Nephron progenitor cell (in vitro differentiated cells): ENCODE results near the gene TMEM18.

ENCODE experiments used
- DNase-seq: peaks from one replicate; pipeline ENCODE4 v3.0.0; 2021
- H3K27ac Mint-ChIP-seq: 2 replicates; pipeline ENCODE4 v1.8.0; 2021; ENCODE audit warnings: mild to moderate bottlenecking, moderate library complexity, mixed read lengths
- H3K27me3 Mint-ChIP-seq: 2 replicates; pipeline ENCODE4 v1.8.0; 2021; ENCODE audit warnings: mild to moderate bottlenecking, low read depth, mixed read lengths; ENCODE audit not compliant: poor library complexity
- H3K36me3 Mint-ChIP-seq: 2 replicates; pipeline ENCODE4 v1.8.0; 2021; ENCODE audit warnings: low read depth, mixed read lengths
- H3K4me1 Mint-ChIP-seq: 2 replicates; pipeline ENCODE4 v1.8.0; 2021; ENCODE audit warnings: mixed read lengths
- H3K4me3 Mint-ChIP-seq: 2 replicates; pipeline ENCODE4 v1.8.0; 2021; ENCODE audit warnings: mild to moderate bottlenecking, moderate library complexity, mixed read lengths
- H3K9me3 Mint-ChIP-seq: 2 replicates; pipeline ENCODE4 v1.8.0; 2021; ENCODE audit warnings: mild to moderate bottlenecking, moderate library complexity, mixed read lengths
- CTCF ChIP-seq: fragments of 200-600 bp; sonication (generic); IDR thresholded peaks from 2 replicates; pipeline ENCODE4 v1.5.0; 2021; ENCODE audit warnings: antibody characterized with exemption

TMEM18 gene

GRCh38 chr2:643761-644160, 33.4 kb downstream of the TMEM18 start:
- Mint-ChIP-seq H3K4me3 (no peak overlapping the region), H3K9me3 (no peaks in the 10 kb centered on the region), H3K27me3 (peaks cover 34% of the 10 kb centered on the region), H3K36me3 (no peaks in the 10 kb centered on the region), H3K27ac (no peak overlapping the region), H3K4me1 (peaks cover 10% of the 10 kb centered on the region)
- DNase-seq: no peak
- TF ChIP-seq CTCF: no peak

DNA sequence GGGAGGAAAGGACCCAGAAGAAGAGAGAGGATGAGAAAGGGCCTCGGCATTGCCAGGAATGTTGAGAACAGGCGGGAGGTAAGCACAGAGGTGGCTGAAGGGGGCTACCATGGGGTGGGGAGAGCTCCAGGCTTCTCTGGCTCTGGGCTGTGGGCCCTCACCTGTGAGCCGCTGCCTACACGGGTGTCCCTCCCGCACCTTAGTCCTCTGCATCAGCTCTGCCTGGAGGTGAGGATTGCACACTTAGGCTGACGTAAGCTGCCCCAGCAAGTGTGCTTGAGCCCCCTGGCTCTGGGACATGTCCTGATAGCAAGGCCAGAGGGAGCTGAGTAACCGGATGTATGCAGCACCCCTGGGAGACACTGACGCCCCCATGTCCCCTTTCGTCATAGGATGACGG, 33.9 kb downstream of the TMEM18 start:
- H3K4me3 Mint-ChIP-seq: no peak overlapping the region
- H3K9me3 Mint-ChIP-seq: no peaks in the 10 kb centered on the region
- no peaks in the 10 kb centered on the region for H3K36me3 Mint-ChIP-seq
- DNase-seq: no peak
- H3K27ac Mint-ChIP-seq: no peak overlapping the region
- peaks cover 34% of the 10 kb centered on the region for H3K27me3 Mint-ChIP-seq
- no peak for TF ChIP-seq CTCF
- peaks cover 8% of the 10 kb centered on the region for H3K4me1 Mint-ChIP-seq

DNA sequence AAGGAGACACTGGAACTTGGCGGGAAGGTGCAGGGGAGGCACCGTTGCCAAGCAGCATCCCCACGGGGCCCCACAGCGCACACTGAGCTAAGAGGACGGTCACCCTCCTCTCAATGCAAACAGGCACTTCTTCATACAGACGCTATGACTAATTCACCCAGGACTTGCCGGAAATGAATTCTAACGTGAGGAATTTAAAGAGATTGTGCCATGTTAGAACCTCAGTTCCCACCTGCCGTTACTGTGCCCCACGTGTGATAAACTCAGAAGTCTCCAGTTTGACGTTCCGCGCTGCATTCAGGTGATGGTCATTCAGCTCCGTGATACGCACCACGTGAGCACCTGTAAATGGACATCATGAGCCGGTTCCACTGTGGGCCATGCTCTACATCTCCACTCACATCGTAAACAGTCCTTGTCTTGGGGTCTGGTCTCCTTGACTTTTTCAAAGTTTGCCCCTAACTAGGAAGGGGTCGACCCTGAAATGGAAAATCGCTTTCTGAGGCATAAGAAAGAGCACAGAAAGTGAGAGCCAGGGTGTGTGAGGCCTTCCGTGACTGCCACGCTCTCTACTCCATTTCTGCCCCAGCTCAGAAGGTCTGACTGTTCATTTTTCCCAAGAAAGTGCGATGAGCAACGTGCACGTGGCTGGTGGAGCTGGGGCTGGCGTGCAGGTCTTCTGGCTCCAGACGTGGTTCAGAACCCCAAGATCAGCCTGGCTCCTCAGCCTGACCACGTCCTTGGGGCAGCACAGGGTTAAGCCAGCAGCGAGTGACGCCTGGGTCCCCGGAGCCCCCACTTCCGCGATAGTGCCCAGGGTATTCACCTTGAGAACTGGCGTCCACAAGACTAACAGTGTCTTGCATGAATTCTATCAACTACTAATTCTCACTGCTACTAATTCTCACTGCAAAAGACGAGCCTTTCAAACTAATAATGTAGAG, 35.1 kb downstream of the TMEM18 start:
- Mint-ChIP-seq H3K4me1 (peaks cover 5% of the 10 kb centered on the region), H3K4me3 (no peak overlapping the region), H3K27me3 (peaks cover 36% of the 10 kb centered on the region), H3K36me3 (no peaks in the 10 kb centered on the region), H3K27ac (no peak overlapping the region), H3K9me3 (peaks cover 4% of the 10 kb centered on the region)
- TF ChIP-seq CTCF: no peak
- DNase-seq: no peak

DNA sequence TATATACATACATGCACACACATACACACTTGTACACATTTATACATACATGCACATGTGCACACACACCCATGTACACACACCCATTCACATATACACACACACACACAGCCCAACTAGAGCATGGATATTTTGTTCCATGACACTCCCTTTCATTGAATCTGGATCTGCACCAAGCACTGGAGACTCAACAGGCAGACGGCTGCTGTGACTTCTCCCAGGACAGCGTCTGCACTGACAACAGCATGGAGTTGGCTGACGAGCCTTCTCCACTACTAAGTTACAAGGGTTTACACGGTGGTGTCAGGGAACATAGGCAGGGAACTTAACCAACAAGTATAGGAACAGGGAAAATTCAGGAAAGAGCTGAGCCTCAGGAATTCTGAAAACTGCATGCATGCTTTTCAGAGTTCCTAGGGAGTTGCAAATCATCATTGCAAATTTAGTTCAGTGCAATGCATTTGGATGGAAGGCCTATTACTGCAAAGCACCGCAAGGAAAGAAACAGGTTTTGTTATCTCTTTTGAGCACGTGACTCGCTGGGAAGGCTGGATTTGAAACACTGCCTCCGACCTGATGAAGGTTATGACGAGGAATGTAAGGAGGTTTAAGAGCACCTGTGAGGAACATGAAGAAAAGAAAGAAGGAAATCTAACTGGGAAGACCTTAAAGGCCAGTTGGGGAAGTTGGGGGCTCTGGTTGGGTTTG, 35.9 kb downstream of the TMEM18 start:
- no peak for DNase-seq
- Mint-ChIP-seq H3K27ac (no peak overlapping the region), H3K4me3 (no peak overlapping the region), H3K36me3 (no peaks in the 10 kb centered on the region), H3K4me1 (peaks cover 8% of the 10 kb centered on the region), H3K27me3 (peaks cover 33% of the 10 kb centered on the region), H3K9me3 (peaks cover 4% of the 10 kb centered on the region)
- TF ChIP-seq CTCF: no peak

GRCh38 chr2:639703-640102, 37.5 kb downstream of the TMEM18 start:
- DNase-seq: no peak
- peaks cover 14% of the 10 kb centered on the region for H3K4me1 Mint-ChIP-seq
- no peaks in the 10 kb centered on the region for H3K36me3 Mint-ChIP-seq
- no peak overlapping the region for H3K4me3 Mint-ChIP-seq
- H3K9me3 Mint-ChIP-seq: peaks cover 4% of the 10 kb centered on the region
- H3K27me3 Mint-ChIP-seq: peaks cover 18% of the 10 kb centered on the region
- no peak overlapping the region for H3K27ac Mint-ChIP-seq
- TF ChIP-seq CTCF: no peak
